Hepatocyte (in vitro differentiated cells): ENCODE measurements around the gene POFUT2.

Experiments used
- EZH2 ChIP-seq: fragments of 200-600 bp; sonication (generic); IDR thresholded peaks from 2 replicates; pipeline ENCODE4 v1.6.1; 2016; ENCODE audit warnings: antibody characterized with exemption, mild to moderate bottlenecking, borderline replicate concordance
- EZH2phosphoT487 ChIP-seq: fragments of 200-600 bp; sonication (generic); IDR thresholded peaks from one replicate; pipeline ENCODE4 v1.6.1; 2018; ENCODE audit warnings: antibody characterized with exemption, mild to moderate bottlenecking, low read depth, moderate library complexity; ENCODE audit not compliant: unreplicated experiment, severe bottlenecking
- TF ChIP-seq, protein P1 (sequence below): fragments of 200-600 bp; sonication (generic); IDR thresholded peaks from 2 replicates; pipeline ENCODE4 v1.5.1; 2016; ENCODE audit warnings: antibody characterized with exemption, mild to moderate bottlenecking; ENCODE audit not compliant: poor library complexity

- TF ChIP-seq, protein P1, sequence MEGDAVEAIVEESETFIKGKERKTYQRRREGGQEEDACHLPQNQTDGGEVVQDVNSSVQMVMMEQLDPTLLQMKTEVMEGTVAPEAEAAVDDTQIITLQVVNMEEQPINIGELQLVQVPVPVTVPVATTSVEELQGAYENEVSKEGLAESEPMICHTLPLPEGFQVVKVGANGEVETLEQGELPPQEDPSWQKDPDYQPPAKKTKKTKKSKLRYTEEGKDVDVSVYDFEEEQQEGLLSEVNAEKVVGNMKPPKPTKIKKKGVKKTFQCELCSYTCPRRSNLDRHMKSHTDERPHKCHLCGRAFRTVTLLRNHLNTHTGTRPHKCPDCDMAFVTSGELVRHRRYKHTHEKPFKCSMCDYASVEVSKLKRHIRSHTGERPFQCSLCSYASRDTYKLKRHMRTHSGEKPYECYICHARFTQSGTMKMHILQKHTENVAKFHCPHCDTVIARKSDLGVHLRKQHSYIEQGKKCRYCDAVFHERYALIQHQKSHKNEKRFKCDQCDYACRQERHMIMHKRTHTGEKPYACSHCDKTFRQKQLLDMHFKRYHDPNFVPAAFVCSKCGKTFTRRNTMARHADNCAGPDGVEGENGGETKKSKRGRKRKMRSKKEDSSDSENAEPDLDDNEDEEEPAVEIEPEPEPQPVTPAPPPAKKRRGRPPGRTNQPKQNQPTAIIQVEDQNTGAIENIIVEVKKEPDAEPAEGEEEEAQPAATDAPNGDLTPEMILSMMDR, result no peak
- TF ChIP-seq EZH2, result no peak
- no peak for TF ChIP-seq EZH2phosphoT487
These were observed 9.4 kb downstream of the POFUT2 start for GRCh38 chr21:45278156-45278911.
